Mammary epithelial cell (primary cell): ENCODE results near the gene IRAG1.

ENCODE experiments used
- EZH2 ChIP-seq: IDR thresholded peaks from 2 replicates; pipeline ENCODE4 v1.6.1; 2012; ENCODE audit warnings: low read length, inconsistent platforms, borderline replicate concordance
- TF ChIP-seq, protein P1 (sequence below), 2 donors: IDR thresholded peaks in 1 of 2; conservative IDR thresholded peaks in 1 of 2; 2 replicates each; pipeline ENCODE4 v1.5.1; 2011 to 2012; ENCODE audit warnings: inconsistent platforms in 2 of 2, low read length in 2 of 2, mild to moderate bottlenecking in 2 of 2, control low read depth in 1 of 2, low read depth in 1 of 2; ENCODE audit not compliant: insufficient read depth in 1 of 2; ENCODE audit errors: extremely low read depth in 1 of 2

GRCh38 chr11:10678101-10678500, 15.5 kb downstream of the IRAG1 start:
- TF ChIP-seq, protein P1, sequence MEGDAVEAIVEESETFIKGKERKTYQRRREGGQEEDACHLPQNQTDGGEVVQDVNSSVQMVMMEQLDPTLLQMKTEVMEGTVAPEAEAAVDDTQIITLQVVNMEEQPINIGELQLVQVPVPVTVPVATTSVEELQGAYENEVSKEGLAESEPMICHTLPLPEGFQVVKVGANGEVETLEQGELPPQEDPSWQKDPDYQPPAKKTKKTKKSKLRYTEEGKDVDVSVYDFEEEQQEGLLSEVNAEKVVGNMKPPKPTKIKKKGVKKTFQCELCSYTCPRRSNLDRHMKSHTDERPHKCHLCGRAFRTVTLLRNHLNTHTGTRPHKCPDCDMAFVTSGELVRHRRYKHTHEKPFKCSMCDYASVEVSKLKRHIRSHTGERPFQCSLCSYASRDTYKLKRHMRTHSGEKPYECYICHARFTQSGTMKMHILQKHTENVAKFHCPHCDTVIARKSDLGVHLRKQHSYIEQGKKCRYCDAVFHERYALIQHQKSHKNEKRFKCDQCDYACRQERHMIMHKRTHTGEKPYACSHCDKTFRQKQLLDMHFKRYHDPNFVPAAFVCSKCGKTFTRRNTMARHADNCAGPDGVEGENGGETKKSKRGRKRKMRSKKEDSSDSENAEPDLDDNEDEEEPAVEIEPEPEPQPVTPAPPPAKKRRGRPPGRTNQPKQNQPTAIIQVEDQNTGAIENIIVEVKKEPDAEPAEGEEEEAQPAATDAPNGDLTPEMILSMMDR (conservative IDR thresholded peaks at IDR 0.05 in 1 of 2, IDR thresholded peaks at IDR 0.05 in 1 of 2; ENCODE audit: extremely low read depth in 1 of 2, insufficient read depth in 1 of 2, low read depth in 1 of 2, low read length in 2 of 2), result no peak
- TF ChIP-seq EZH2, result no peak
